Panc1 (cell line): ENCODE data around the gene RGS14. TPM values are rescaled to one million over a fixed set of nuclear protein-coding genes. Genes with fewer than 3 reads are reported as not detected.
A peak's percentile ranks its signal among the peaks of the same experiment; 100 is the strongest.

ENCODE experiments used
- ATAC-seq: fragments of 200-7000 bp; cut with Tn5 transposase; 2 replicates; pipeline ENCODE4 v1.9.1; 2020; ENCODE audit warnings: mild to moderate bottlenecking, moderate library complexity
- BruUV-seq: library from RNA; stranded (reverse); fragments of 400-500 nt; replicated peaks from 2 replicates; lab custom pipeline; 2021; lab: Mats Ljungman, UMichigan
- CTCF ChIA-PET: fragments of 300-600 bp; sonication (Branson Sonifier 250); formaldehyde crosslinking; loops from one replicate; lab custom pipeline; 2022; ENCODE audit warnings: antibody characterized with exemption; lab: Charles Lee
- POLR2A ChIA-PET: fragments of 300-600 bp; sonication (Branson Sonifier 250); formaldehyde crosslinking; loops from one replicate; lab custom pipeline; 2022; ENCODE audit warnings: antibody characterized with exemption; lab: Charles Lee
- DNase-seq: peaks from one replicate; pipeline ENCODE4 v3.0.0-alpha.2; 2010; ENCODE audit warnings: low read depth, low spot score
- H3K27ac ChIP-seq: 2 replicates; pipeline ENCODE4 v1.5.1; 2011; ENCODE audit warnings: mild to moderate bottlenecking, low read length, inconsistent platforms
- H3K27me3 ChIP-seq: fragments of 200-500 bp; sonication (Bioruptor generic); 2 replicates; pipeline ENCODE4 v1.6.0; 2014; ENCODE audit warnings: low read length, inconsistent platforms; ENCODE audit not compliant: control insufficient read depth, insufficient read depth
- H3K36me3 ChIP-seq: fragments of 200-500 bp; sonication (Bioruptor generic); 2 replicates; pipeline ENCODE4 v1.5.1; 2014; ENCODE audit warnings: inconsistent platforms, mild to moderate bottlenecking, low read length, moderate library complexity; ENCODE audit not compliant: control insufficient read depth, insufficient read depth
- H3K4me1 ChIP-seq: 2 replicates; pipeline ENCODE4 v1.5.1; 2011; ENCODE audit warnings: inconsistent platforms, mild to moderate bottlenecking, low read length, moderate library complexity; ENCODE audit not compliant: control insufficient read depth, insufficient read depth
- H3K4me3 ChIP-seq, 2 experiments: 2 replicates each; pipeline ENCODE4 v1.5.1; 2011 to 2012; ENCODE audit warnings: low read depth in 2 of 2, low read length in 2 of 2, mild to moderate bottlenecking in 2 of 2, inconsistent platforms in 1 of 2, moderate library complexity in 1 of 2
- H3K9me3 ChIP-seq: fragments of 200-500 bp; sonication (Bioruptor generic); 2 replicates; pipeline ENCODE4 v1.5.1; 2014; ENCODE audit warnings: low read depth, mild to moderate bottlenecking, inconsistent platforms, low read length, moderate library complexity; ENCODE audit not compliant: control insufficient read depth, insufficient read depth
- POLR2AphosphoS5 ChIP-seq: IDR thresholded peaks from 2 replicates; pipeline ENCODE4 v1.6.1; 2012; ENCODE audit warnings: mild to moderate bottlenecking, low read depth, low read length, moderate library complexity
- REST ChIP-seq, 2 experiments: IDR thresholded peaks; 2 replicates each; pipeline ENCODE4 v1.6.1; 2011 to 2012; ENCODE audit warnings: low read depth in 2 of 2, control low read depth in 1 of 2, low read length in 1 of 2, mild to moderate bottlenecking in 1 of 2, moderate library complexity in 1 of 2; ENCODE audit not compliant: insufficient read depth in 1 of 2
- SIN3A ChIP-seq: IDR thresholded peaks from 2 replicates; pipeline ENCODE4 v1.6.1; 2012; ENCODE audit warnings: low read depth, mild to moderate bottlenecking, low read length, moderate library complexity, borderline replicate concordance; ENCODE audit not compliant: insufficient read depth
- TCF7L2 ChIP-seq: IDR thresholded peaks from 2 replicates; pipeline ENCODE4 v1.6.1; 2011; ENCODE audit warnings: mild to moderate bottlenecking, low read depth, low read length, inconsistent platforms
- in situ Hi-C: cut with HindIII; loops from 2 replicates; pipeline ENCODE4 v1.10.0; 2016; ENCODE audit warnings: low sequenced_read_pairs, low pct_unique_long_range_greater_than_20kb
- intact Hi-C: fragments of 100-400 bp; cut with micrococcal nuclease; formaldehyde crosslinking; loops from one replicate; pipeline ENCODE4 v1.10.0; 2022; ENCODE audit not compliant: unreplicated experiment
- total RNA-seq: library from RNA; stranded (reverse); gene quantifications from one replicate; pipeline ENCODE4 v1.2.1, GENCODE V29; 2021; ENCODE audit not compliant: unreplicated experiment
- TF ChIP-seq, protein P1 (sequence below): fragments of 450-650 bp; IDR thresholded peaks from 2 replicates; pipeline ENCODE4 v1.5.1; 2017; ENCODE audit warnings: mild to moderate bottlenecking

Gene RGS14
- total RNA-seq, 1 experiment from 2014 or later: 13.5 TPM

GRCh38 chr5:177370488-177371119, 12.9 kb downstream of the RGS14 start:
- in situ Hi-C loops (no loop called here), intact Hi-C loops (no loop called here)
- H3K4me1 ChIP-seq: peaks cover 9% of the 10 kb centered on the region
- DNase-seq (no peak), ATAC-seq (peak; percentile 79)
- H3K27me3 ChIP-seq: no peaks in the 10 kb centered on the region
- TF ChIP-seq POLR2AphosphoS5: no peak
- TF ChIP-seq SIN3A: no peak
- no peak for TF ChIP-seq REST (IDR thresholded peaks at IDR 0.05; ENCODE audit: insufficient read depth in 1 of 2, low read depth in 2 of 2, low read length in 1 of 2)
- TF ChIP-seq TCF7L2: no peak
- TF ChIP-seq, protein P1, sequence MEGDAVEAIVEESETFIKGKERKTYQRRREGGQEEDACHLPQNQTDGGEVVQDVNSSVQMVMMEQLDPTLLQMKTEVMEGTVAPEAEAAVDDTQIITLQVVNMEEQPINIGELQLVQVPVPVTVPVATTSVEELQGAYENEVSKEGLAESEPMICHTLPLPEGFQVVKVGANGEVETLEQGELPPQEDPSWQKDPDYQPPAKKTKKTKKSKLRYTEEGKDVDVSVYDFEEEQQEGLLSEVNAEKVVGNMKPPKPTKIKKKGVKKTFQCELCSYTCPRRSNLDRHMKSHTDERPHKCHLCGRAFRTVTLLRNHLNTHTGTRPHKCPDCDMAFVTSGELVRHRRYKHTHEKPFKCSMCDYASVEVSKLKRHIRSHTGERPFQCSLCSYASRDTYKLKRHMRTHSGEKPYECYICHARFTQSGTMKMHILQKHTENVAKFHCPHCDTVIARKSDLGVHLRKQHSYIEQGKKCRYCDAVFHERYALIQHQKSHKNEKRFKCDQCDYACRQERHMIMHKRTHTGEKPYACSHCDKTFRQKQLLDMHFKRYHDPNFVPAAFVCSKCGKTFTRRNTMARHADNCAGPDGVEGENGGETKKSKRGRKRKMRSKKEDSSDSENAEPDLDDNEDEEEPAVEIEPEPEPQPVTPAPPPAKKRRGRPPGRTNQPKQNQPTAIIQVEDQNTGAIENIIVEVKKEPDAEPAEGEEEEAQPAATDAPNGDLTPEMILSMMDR: no peak; the same call in 1 of the 2 replicates
- POLR2A ChIA-PET: interaction anchor here (0.6 to 0.7 kb wide), 3 partner anchors 10 to 472 kb away, joined by 4 to 10 read pairs (median 6); partner anchors contain the start of genes GRK6 and HK3
- H3K36me3 ChIP-seq: no peaks in the 10 kb centered on the region; the same call in 1 of the 2 replicates
- peak overlapping the region; percentile 51 to 63 for H3K4me3 ChIP-seq
- CTCF ChIA-PET: interaction anchor here (0.5 to 1.8 kb wide), 9 partner anchors 10 to 84 kb away, joined by 3 to 10 read pairs (median 5); partner anchors contain the start of gene PRR7
- H3K9me3 ChIP-seq: no peaks in the 10 kb centered on the region
- H3K27ac ChIP-seq: 0 out of 2 replicates have a peak overlapping the region, but pooled peaks have one; percentile 51
- BruUV-seq: no TSS peak

DNA sequence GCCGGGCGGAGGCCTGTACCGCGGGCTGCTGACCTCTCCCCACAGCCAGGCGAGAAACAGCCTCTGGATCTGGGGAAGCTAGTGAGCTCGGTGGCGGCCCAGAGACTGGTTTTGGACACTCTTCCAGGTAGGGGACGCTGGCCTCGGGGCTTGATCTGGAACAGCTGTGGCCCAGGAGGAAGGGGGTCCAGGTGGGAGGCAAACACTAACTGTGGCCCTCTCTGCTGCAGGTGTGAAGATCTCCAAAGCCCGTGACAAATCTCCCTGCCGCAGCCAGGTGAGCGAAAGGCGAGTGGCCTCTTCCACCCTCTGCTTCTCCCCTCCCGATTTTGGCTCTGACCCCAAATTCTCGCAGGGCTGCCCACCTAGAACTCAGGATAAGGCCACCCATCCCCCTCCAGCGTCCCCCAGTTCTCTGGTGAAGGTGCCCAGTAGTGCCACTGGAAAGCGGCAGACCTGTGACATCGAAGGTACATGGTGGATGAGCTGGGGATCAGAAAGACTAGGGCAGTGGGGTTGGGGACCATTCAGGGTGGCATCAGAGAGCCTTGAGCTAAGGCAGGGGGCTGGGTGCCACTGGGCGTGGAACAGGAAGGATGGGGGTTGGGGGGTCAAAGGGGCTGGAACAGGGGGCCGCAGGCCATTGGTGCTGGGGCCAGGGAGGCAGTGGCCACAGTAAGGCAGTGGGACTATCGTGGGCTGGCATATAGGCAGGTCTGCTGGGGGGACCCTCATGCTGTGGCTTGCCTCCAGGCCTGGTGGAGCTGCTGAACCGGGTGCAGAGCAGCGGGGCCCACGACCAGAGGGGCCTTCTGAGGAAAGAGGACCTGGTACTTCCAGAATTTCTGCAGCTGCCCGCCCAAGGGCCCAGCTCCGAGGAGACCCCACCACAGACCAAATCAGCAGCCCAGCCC, 13.7 kb downstream of the RGS14 start:
- ATAC-seq: no peak
- Histone ChIP-seq H3K27me3 (no peaks in the 10 kb centered on the region), H3K4me3 (peak overlapping the region; percentile 51 to 63), H3K4me1 (peaks cover 5% of the 10 kb centered on the region; the same call in 1 of the 2 replicates), H3K9me3 (no peaks in the 10 kb centered on the region), H3K36me3 (no peaks in the 10 kb centered on the region; the same call in 1 of the 2 replicates), H3K27ac (peak overlapping the region; percentile 68)
- intact Hi-C loops: no loop called here
- DNase-seq: no peak
- in situ Hi-C loops: no loop called here
- ChIA-PET CTCF (interaction anchor here (0.5 to 1.8 kb wide), 10 partner anchors 11 to 84 kb away, joined by 3 to 10 read pairs (median 5); no protein-coding TSS in a partner anchor), POLR2A (interaction anchor here (0.6 to 0.7 kb wide), 3 partner anchors 11 to 472 kb away, joined by 4 to 10 read pairs (median 6); partner anchors contain the start of genes GRK6 and HK3)
- no peak for TF ChIP-seq REST (IDR thresholded peaks at IDR 0.05; ENCODE audit: insufficient read depth in 1 of 2, low read depth in 2 of 2, low read length in 1 of 2)
- no peak for TF ChIP-seq SIN3A
- TF ChIP-seq TCF7L2: no peak
- TF ChIP-seq POLR2AphosphoS5: no peak
- TF ChIP-seq, protein P1: no peak
- BruUV-seq: no TSS peak
